HFF-Myc (cell line): Measurements from ENCODE around the gene OR2G2.

ENCODE experiments used
- DNase-seq: peaks from one replicate; pipeline ENCODE4 v3.0.0-alpha.2; 2011; ENCODE audit warnings: low read depth; ENCODE audit errors: extremely low read depth
- H3K4me3 ChIP-seq: replicated peaks from 2 replicates; pipeline ENCODE4 v1.5.1; 2011; ENCODE audit warnings: low read depth, mild to moderate bottlenecking, control low read depth, low read length
- TF ChIP-seq, protein P1 (sequence below): IDR thresholded peaks from 2 replicates; pipeline ENCODE4 v1.5.1; 2012; ENCODE audit warnings: mild to moderate bottlenecking, low read depth, low read length, control low read depth; ENCODE audit errors: missing control alignments

The OR2G2 gene

DNA sequence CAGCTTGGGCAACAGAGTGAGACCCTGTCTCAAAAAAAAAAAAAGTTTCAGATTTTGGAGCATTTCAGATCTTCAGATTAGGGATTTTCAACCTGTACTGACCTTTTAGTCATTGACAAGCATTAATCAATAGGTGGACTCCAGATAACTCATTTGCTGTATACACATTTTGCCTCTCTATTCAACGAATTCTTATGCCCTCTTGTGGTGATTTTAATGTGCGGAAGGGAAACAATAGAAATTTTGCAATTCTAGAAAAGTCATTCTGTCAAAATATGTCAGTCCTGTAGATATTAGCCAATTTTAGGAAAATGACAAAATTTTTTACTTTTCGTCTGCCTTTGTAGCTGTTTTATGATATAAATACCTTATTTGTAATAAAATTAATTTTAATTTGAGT lies 11.6 kb upstream of the OR2G2 start:
- TF ChIP-seq, protein P1, sequence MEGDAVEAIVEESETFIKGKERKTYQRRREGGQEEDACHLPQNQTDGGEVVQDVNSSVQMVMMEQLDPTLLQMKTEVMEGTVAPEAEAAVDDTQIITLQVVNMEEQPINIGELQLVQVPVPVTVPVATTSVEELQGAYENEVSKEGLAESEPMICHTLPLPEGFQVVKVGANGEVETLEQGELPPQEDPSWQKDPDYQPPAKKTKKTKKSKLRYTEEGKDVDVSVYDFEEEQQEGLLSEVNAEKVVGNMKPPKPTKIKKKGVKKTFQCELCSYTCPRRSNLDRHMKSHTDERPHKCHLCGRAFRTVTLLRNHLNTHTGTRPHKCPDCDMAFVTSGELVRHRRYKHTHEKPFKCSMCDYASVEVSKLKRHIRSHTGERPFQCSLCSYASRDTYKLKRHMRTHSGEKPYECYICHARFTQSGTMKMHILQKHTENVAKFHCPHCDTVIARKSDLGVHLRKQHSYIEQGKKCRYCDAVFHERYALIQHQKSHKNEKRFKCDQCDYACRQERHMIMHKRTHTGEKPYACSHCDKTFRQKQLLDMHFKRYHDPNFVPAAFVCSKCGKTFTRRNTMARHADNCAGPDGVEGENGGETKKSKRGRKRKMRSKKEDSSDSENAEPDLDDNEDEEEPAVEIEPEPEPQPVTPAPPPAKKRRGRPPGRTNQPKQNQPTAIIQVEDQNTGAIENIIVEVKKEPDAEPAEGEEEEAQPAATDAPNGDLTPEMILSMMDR, result no peak
- DNase-seq, result no peak
- no peak overlapping the region for H3K4me3 ChIP-seq

DNA sequence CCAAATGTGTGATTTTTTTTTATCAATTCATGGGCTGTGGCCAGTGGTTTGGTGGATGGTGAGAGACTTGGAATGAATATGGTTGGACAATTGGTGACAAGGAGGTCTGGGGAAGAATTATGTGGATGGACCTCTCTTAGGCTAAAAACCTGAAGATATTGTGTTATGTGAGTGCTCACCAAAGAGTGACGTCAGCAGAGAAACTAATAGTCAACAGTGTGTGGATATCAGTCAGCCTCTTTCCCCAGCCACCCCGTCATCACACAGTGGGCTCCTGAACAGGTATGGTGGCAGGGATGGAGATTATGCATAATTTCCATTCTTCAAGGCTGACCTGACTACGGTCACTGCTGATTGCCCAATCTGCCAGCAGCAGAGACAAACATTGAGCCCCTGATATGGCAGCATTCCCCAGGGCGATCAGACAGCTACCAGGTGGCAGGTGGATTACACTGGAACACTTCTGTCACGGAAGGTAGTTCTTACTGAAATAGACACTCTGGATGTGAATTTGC lies 9.2 kb upstream of the OR2G2 start:
- TF ChIP-seq, protein P1, result no peak
- no peak overlapping the region for H3K4me3 ChIP-seq
- no peak for DNase-seq

DNA sequence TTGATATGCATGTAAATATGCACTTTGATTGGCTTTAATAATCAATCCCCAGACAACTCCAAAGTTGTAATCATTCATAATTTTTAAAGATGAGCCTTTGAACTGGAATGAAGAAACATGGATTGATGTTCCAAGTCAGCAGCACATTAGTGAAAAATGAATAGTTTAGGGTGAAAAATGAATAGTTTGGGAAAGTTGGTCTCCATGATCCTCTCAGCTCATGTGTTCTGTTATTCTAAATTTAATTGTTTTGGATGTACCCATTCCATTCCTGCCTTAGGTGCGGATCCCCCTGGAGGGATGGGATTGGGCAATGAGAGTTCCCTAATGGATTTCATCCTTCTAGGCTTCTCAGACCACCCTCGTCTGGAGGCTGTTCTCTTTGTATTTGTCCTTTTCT lies 17.1 kb downstream of the OR2G2 start, which contains the start of gene OR2G3:
TSS of gene OR2G3 (plus strand) at position 301 of the 400 bp plus-strand sequence. CDS start at position 301, 0 bp downstream.
- H3K4me3 ChIP-seq, result no peak within 1 kb of the TSS
- TF ChIP-seq, protein P1, result no peak
- DNase-seq, result no peak

GRCh38 chr1:247613405-247613804 lies 25.2 kb downstream of the OR2G2 start:
- TF ChIP-seq, protein P1, result no peak
- DNase-seq, result no peak
- no peak overlapping the region for H3K4me3 ChIP-seq

GRCh38 chr1:247614625-247615024 lies 26.5 kb downstream of the OR2G2 start:
- DNase-seq, result no peak
- TF ChIP-seq, protein P1, result no peak
- no peak overlapping the region for H3K4me3 ChIP-seq

GRCh38 chr1:247627951-247628350 lies 39.8 kb downstream of the OR2G2 start:
- H3K4me3 ChIP-seq, result no peak overlapping the region
- TF ChIP-seq, protein P1, result no peak
- no peak for DNase-seq

DNA sequence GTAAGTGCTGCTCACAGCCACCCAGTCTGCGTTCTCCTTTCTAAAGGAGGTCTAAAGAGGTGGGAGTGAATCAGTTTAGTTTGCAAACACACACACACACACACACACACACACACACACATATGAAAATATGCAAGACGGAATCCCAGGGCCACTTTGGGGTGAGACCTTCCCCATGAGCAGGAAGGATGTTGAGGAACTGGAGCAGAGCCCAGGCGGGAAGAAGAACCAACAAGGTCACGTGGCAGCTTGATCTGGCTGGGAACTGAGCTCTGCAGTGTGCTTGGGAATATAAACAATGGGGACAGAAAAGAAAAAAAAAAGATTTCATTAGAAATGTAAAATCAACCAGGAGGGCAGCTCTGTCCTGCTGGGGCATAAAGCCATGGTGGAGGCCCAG lies 49.9 kb downstream of the OR2G2 start:
- H3K4me3 ChIP-seq, result no peak overlapping the region
- TF ChIP-seq, protein P1, result no peak
- DNase-seq, result no peak
